A673 (cell line): ENCODE results near the gene TBC1D22A.

Source experiments
- CTCF ChIP-seq: fragments of 300-800, 200-600 bp; sonication (generic); conservative IDR thresholded peaks from 2 replicates; pipeline ENCODE4 v1.5.1; 2017; ENCODE audit warnings: low read depth, mild to moderate bottlenecking, antibody characterized with exemption, low read length, moderate library complexity, mixed read lengths
- EZH2 ChIP-seq: fragments of 200-600 bp; sonication (generic); IDR thresholded peaks from 2 replicates; pipeline ENCODE4 v1.6.1; 2017; ENCODE audit warnings: borderline replicate concordance, low read depth, mild to moderate bottlenecking, mixed read lengths, antibody characterized with exemption, low read length; ENCODE audit not compliant: poor library complexity, severe bottlenecking

GRCh38 chr22:47176026-47176389 lies 413.6 kb downstream of the TBC1D22A start:
- TF ChIP-seq CTCF: no peak
- no peak for TF ChIP-seq EZH2
